Chondrocyte (in vitro differentiated cells): ENCODE results near the gene DCAF12L1. TPM values are rescaled to one million over a fixed set of nuclear protein-coding genes. Genes with fewer than 3 reads are reported as not detected.

ENCODE experiments used
- DNase-seq: peaks from one replicate; pipeline ENCODE4 v3.0.0; 2021; ENCODE audit warnings: mixed read lengths, low spot score
- H3K27ac Mint-ChIP-seq: one replicate; pipeline ENCODE4 v1.8.0; 2021; ENCODE audit warnings: mild to moderate bottlenecking, moderate library complexity, mixed read lengths; ENCODE audit not compliant: unreplicated experiment
- H3K27me3 Mint-ChIP-seq: 2 replicates; pipeline ENCODE4 v1.8.0; 2021; ENCODE audit warnings: low read depth, mixed read lengths
- H3K36me3 Mint-ChIP-seq: 2 replicates; pipeline ENCODE4 v1.8.0; 2021; ENCODE audit warnings: low read depth, mixed read lengths
- H3K4me1 Mint-ChIP-seq: 2 replicates; pipeline ENCODE4 v1.8.0; 2021; ENCODE audit warnings: low read depth, mild to moderate bottlenecking, mixed read lengths
- H3K4me3 Mint-ChIP-seq: one replicate; pipeline ENCODE4 v1.8.0; 2021; ENCODE audit warnings: mild to moderate bottlenecking, moderate library complexity, mixed read lengths; ENCODE audit not compliant: unreplicated experiment
- H3K9me3 Mint-ChIP-seq: 2 replicates; pipeline ENCODE4 v1.8.0; 2021; ENCODE audit warnings: low read depth, mixed read lengths
- CTCF ChIP-seq: fragments of 200-600 bp; sonication (generic); IDR thresholded peaks from 2 replicates; pipeline ENCODE4 v1.5.0; 2021; ENCODE audit warnings: antibody characterized with exemption, mild to moderate bottlenecking, moderate library complexity
- total RNA-seq: library from RNA; stranded (reverse); gene quantifications from 3 replicates; pipeline ENCODE4 v1.2.1, GENCODE V29; 2021

DCAF12L1 gene
- total RNA-seq, 1 donor from 2014 or later = not detected

DNA sequence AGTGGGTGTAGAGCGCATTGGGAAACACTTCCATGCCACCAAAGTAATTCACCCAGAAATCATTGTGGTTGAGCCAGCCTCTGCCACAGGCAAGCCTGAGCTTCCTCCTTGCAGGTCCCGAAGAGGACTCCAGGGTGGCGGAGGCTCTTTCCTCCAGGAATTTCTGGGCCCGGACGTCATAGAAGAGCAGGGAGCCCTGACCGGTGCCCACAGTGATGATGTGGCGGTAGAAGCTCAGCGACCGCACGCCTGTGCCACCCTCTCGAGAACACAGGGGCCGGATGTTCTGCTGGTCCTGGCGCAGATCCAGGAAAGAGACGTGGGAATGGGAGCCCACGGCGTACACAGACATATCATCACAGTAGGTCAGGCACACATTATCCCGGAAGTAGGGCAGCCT is 1.3 kb downstream of the DCAF12L1 start:
- H3K27ac Mint-ChIP-seq = no peak overlapping the region

DNA sequence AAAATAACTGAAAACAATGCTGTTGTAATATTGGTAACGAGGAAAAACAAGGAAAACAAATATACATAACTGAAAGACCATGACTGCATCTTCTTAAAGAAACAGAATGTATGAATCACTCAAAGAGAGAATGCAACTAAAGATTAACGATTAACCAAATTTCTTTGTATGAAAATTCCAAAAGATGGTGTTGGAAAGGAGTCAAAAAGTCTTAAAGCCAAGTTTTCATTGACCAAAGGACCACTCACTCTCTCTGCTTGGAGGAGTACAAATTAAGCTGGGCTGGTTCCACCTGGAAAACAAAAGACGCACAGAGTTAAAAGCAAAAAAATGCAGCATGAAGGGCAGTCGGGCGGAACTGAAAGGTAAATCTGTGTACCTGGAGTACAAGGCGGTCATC is 1.8 kb downstream of the DCAF12L1 start:
- Mint-ChIP-seq H3K9me3 (peaks cover 19% of the 10 kb centered on the region), H3K27ac (no peak overlapping the region), H3K36me3 (no peaks in the 10 kb centered on the region), H3K27me3 (peaks cover 8% of the 10 kb centered on the region), H3K4me1 (no peaks in the 10 kb centered on the region), H3K4me3 (no peak overlapping the region)
- DNase-seq = no peak
- no peak for TF ChIP-seq CTCF

More for the DNA sequence above, 1.3 kb downstream of the DCAF12L1 start:
- no peaks in the 10 kb centered on the region for H3K36me3 Mint-ChIP-seq
- no peak overlapping the region for H3K4me3 Mint-ChIP-seq
- no peaks in the 10 kb centered on the region for H3K4me1 Mint-ChIP-seq
- H3K9me3 Mint-ChIP-seq = peaks cover 19% of the 10 kb centered on the region
- H3K27me3 Mint-ChIP-seq = peaks cover 8% of the 10 kb centered on the region
- TF ChIP-seq CTCF = no peak
- DNase-seq = peak; percentile 84

DNA sequence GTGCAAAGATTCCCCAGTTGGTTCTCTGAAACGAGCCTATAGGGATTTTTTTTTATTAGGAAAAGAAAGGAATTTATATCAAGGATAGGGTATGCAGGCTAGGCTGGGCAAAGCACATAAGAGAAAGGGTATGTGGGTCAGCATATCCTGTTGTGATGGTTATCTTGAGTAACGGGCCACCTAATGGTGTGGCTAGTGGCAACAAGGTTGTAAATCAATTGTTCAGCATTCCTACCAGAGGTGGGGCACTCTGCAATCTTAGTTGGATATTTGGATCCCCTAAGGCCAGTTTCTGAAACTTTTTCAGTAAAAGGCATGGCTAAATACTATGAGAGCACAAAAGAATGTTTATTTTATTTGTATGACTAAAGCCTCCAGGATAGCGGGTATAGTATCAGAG is 42.7 kb downstream of the DCAF12L1 start:
- peaks cover 17% of the 10 kb centered on the region for H3K9me3 Mint-ChIP-seq
- H3K36me3 Mint-ChIP-seq = no peaks in the 10 kb centered on the region
- DNase-seq = no peak
- H3K4me1 Mint-ChIP-seq = no peaks in the 10 kb centered on the region
- TF ChIP-seq CTCF = no peak
- no peaks in the 10 kb centered on the region for H3K27me3 Mint-ChIP-seq
- H3K4me3 Mint-ChIP-seq = no peak overlapping the region
- no peak overlapping the region for H3K27ac Mint-ChIP-seq
